H1 (cell line): ENCODE results near the gene KRT81. TPM values are rescaled to one million over a fixed set of nuclear protein-coding genes. Genes with fewer than 3 reads are reported as not detected.

Experiments
- BCL11A ChIP-seq, 2 experiments: IDR thresholded peaks; one replicate each; pipeline ENCODE4 v1.6.1; 2011; ENCODE audit warnings: low read depth in 2 of 2, low read length in 2 of 2, mild to moderate bottlenecking in 2 of 2
- CTBP2 ChIP-seq: IDR thresholded peaks from 2 replicates; pipeline ENCODE4 v1.7.0; 2011; ENCODE audit warnings: borderline replicate concordance, mild to moderate bottlenecking, moderate library complexity, mixed read lengths, low read length; ENCODE audit not compliant: insufficient read depth, insufficient read length
- KDM1A ChIP-seq: fragments of 200-600, 300-600 bp; sonication (generic); IDR thresholded peaks from 2 replicates; pipeline ENCODE4 v1.7.1; 2016; ENCODE audit warnings: mild to moderate bottlenecking, low read length, borderline replicate concordance
- NRF1 ChIP-seq: IDR thresholded peaks from 2 replicates; pipeline ENCODE4 v1.6.1; 2011; ENCODE audit warnings: mild to moderate bottlenecking, low read depth, low read length, improper control_type of control experiment
- RNF2 ChIP-seq: fragments of 200-900, 300-1000 bp; sonication (generic); IDR thresholded peaks from 2 replicates; pipeline ENCODE4 v1.7.1; 2016; ENCODE audit warnings: borderline replicate concordance, low read depth, mild to moderate bottlenecking, antibody characterized with exemption, low read length; ENCODE audit not compliant: poor library complexity, severe bottlenecking; ENCODE audit errors: missing control alignments
- SP1 ChIP-seq: IDR thresholded peaks from 2 replicates; pipeline ENCODE4 v1.6.1; 2011; ENCODE audit warnings: low read depth, low read length
- polyA plus RNA-seq, 7 experiments: library from polyadenylated mRNA; depleted of rRNA in 3 of 7; stranded (reverse) in 5 of 7; unstranded in 2 of 7; fragments of >200 nt in 5 of 7; fragments of 200-250 nt in 2 of 7; gene quantifications; 1 replicate in 5 of 7; 2 replicates in 1 of 7; 4 replicates in 1 of 7; pipeline versions ENCODE4 v1.2.1 to v1.2.3, GENCODE V29; 2011 to 2013; ENCODE audit warnings: missing spikeins in 2 of 7, mixed read lengths in 2 of 7
- total RNA-seq: library from RNA; stranded (reverse); fragmentation: NEBNext Ultra II Directional; extraction: Animal tissue kit (Norgen Biotek cat#: 25700); gene quantifications from 2 replicates; pipeline ENCODE4 v1.2.1, GENCODE V29; 2021

Gene KRT81
- total and polyA plus RNA-seq, 2 of the 8 experiments (the other 6 are each of a cell fraction or from before 2014, with no cell fraction given) = not detected

- no peak for TF ChIP-seq NRF1
- no peak for TF ChIP-seq KDM1A
- no peak for TF ChIP-seq CTBP2
- no peak for TF ChIP-seq SP1
- TF ChIP-seq RNF2 = no peak
- TF ChIP-seq BCL11A (IDR thresholded peaks at IDR 0.05; ENCODE audit: low read depth in 2 of 2, low read length in 2 of 2) = no peak
- TF ChIP-seq, all 59 proteins: peak for 0
These were observed 40.5 kb upstream of the KRT81 start (continued) for GRCh38 chr12:52331833-52332232.
